PFSK-1 (cell line): ENCODE measurements around the gene BRF1.

Experiments used
- FOXP2 ChIP-seq: optimal IDR thresholded peaks from 2 replicates; pipeline ENCODE3; 2011; ENCODE audit warnings: borderline replicate concordance, control low read depth, inconsistent platforms; ENCODE audit not compliant: insufficient read depth; ENCODE audit errors: extremely low read length, extremely low read depth
- POLR2AphosphoS5 ChIP-seq: IDR thresholded peaks from 2 replicates; pipeline ENCODE4 v1.6.1; 2012; ENCODE audit warnings: low read depth, mild to moderate bottlenecking, control low read depth, low read length, moderate library complexity
- REST ChIP-seq, 2 experiments: IDR thresholded peaks; 2 replicates each; pipeline versions ENCODE4 v1.6.1 to v1.8.0; 2011 to 2012; ENCODE audit warnings: low read depth in 2 of 2, low read length in 2 of 2, control low read depth in 1 of 2, inconsistent platforms in 1 of 2, mild to moderate bottlenecking in 1 of 2, moderate library complexity in 1 of 2; ENCODE audit not compliant: insufficient read depth in 1 of 2
- SIN3A ChIP-seq: IDR thresholded peaks from 2 replicates; pipeline ENCODE4 v1.6.1; 2012; ENCODE audit warnings: mild to moderate bottlenecking, low read length, moderate library complexity, borderline replicate concordance; ENCODE audit not compliant: insufficient read depth
- TAF1 ChIP-seq: IDR thresholded peaks from 2 replicates; pipeline ENCODE4 v1.6.1; 2012; ENCODE audit warnings: low read length, control low read depth, borderline replicate concordance; ENCODE audit not compliant: insufficient read depth

Gene BRF1

DNA sequence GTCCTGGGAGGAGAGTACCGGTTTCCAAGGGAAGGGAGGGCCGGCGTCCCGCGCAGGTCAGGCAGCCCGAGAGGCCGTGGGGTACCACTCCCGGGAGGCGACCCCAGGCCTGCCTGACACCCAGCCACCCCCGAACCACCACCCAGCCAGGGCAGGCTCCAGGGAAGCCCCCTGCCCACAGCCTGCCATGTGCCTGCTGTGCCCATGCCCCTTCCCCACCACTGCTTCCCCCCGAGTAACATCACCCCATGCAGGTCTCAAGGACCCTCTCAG, 122.0 kb downstream of the BRF1 start:
- no peak for TF ChIP-seq POLR2AphosphoS5
- no peak for TF ChIP-seq FOXP2
- TF ChIP-seq TAF1 = no peak
- no peak for TF ChIP-seq SIN3A
- no peak for TF ChIP-seq REST (IDR thresholded peaks at IDR 0.05; ENCODE audit: insufficient read depth in 1 of 2, low read depth in 2 of 2, low read length in 2 of 2)

DNA sequence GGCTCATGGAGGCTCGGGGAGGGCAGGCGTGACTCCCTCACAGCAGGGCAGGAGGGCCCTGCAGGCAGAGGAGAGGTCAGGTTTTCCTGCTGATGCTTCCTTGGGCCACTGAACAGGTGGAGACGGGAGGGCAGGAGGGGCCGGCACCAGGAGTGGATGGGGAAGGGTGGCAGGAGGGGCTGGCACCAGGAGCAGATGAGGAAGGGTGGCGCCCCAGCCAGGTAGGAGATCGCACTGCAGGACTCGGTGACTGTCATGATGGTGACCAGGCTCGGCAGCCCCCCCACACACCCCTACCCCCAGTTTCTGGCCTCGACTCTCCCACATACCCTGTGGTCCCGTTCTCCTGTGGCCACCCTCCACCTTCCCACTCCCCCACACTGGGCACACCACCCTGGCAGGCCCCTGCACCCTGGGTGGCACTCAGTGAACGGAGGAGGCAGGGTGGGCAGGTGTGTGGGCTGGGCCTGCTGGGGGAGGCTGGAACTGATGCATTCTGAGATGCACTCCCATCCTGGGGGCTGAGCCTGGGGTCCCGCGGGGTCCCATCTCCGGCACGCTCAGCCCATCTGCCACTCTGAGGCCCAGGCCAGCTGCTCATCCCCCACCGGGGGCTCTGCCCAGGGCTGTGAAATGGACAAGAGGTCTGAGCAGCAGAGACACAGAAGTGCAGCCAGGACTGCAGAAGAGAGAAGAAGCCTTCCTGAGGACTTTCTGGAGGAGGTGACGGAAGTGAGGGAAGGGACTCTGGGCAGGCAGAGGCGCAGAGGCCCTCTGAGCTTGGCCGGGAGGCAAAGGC, 122.5 kb downstream of the BRF1 start:
- no peak for TF ChIP-seq TAF1
- no peak for TF ChIP-seq REST (IDR thresholded peaks at IDR 0.05; ENCODE audit: insufficient read depth in 1 of 2, low read depth in 2 of 2, low read length in 2 of 2)
- no peak for TF ChIP-seq FOXP2
- no peak for TF ChIP-seq POLR2AphosphoS5
- no peak for TF ChIP-seq SIN3A

DNA sequence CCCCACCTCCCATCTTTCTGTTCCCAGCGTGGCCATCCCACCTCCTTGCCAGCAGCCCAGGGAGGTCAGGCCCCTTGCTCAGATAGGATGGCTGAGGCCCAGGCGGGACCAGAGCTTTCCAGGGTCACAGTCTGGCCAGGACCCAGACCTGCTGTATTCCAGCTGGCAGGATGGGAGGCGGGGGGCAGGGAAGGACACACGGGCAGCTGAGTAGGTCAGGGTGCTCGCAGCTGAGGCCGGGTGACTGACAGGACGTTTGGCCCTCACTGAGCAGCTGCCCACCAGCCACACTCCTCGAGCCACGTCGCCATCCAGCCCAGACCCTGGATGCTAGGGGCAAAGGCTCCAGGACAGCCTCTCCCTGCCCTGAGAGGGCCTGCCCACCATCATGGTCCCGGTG, 123.7 kb downstream of the BRF1 start:
- no peak for TF ChIP-seq SIN3A
- TF ChIP-seq TAF1 = no peak
- no peak for TF ChIP-seq POLR2AphosphoS5
- TF ChIP-seq FOXP2 = no peak
- no peak for TF ChIP-seq REST (IDR thresholded peaks at IDR 0.05; ENCODE audit: insufficient read depth in 1 of 2, low read depth in 2 of 2, low read length in 2 of 2)

DNA sequence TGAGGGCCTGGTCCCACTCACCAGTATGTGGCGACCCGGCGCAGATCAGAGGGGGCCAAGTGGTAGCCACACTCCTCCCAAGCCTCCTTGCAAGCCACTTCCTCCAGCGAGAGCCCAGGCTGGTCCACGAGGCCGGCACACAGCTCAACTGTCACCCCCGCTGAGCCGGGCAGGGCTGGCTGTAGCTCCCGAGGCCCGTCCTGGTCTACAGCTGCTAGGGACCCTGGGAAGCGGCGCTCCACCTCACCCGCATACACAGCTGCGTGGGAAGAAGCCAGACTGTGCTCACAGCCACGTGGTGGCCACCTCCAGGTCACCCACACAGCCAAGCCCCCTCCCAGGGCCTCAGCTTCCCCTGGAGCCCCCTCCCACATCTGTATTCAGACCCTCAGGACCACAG, 124.3 kb downstream of the BRF1 start:
- TF ChIP-seq POLR2AphosphoS5 (no peak), SIN3A (no peak)

DNA sequence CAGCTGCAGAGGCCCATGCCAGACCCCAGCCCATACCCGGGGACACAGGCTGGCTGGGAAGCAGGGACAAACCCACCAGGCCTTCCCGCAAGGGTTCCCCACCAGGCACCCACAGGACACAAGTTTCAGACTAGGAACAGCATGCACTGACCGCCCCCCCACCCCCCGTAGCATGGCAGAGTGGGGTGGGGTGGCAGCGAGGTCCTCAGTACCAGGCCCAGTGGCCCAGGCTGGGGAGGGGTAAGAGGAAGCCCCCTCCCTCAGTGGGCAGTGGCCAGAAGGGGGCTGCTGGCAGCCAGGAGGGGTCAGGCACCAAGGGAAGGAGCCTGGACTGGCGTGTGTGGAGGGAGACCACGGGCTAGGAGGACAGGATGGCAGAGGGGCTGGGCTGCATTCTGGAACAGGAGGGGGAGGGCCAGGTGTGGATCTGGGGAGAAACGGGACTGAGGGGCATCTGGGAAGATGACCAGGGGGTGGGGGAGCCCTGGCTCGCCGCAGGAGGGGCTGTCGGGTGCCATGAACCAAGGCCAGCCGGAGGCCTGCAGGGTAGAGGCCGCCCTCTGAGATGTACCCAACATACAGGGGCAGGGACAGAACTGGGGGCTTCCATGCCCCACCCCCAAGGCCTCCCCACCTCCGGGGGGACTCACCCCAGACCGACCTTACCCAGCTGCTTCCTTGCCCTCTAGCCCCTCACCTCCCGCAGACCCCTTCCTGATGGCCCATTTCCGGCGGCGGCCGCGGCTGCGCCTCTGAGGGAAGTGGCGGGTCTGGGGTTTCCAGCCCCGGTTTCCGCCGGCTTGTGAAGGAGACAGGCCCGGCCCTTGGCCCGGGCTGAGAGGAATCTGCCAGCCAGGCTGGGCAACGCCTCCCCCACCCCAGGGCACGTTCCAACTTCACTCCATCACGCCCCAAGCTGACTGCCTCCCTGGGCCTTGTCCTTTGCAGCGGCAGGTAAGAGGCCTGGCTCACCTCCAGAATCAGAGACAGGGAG, 126.6 kb downstream of the BRF1 start:
- TF ChIP-seq FOXP2 = no peak
- no peak for TF ChIP-seq SIN3A
- TF ChIP-seq POLR2AphosphoS5 = no peak
- TF ChIP-seq TAF1 = no peak
- TF ChIP-seq REST (IDR thresholded peaks at IDR 0.05; ENCODE audit: insufficient read depth in 1 of 2, low read depth in 2 of 2, low read length in 2 of 2) = no peak
